Activated CD4-positive, alpha-beta T cell treated with anti-CD3 and anti-CD28 coated beads, Interleukin-2, amount 50 U/mL, for 4 hours (primary cell): Measurements from ENCODE around the gene BTBD1.
A peak's percentile ranks its signal among the peaks of the same experiment; 100 is the strongest.
"Not testable (repeated sequence)": the region's sequence is repeated elsewhere in the genome, so short reads cannot be mapped to it uniquely, and the experiment has no call there.

Experiments used
- DNase-seq, 2 experiments: peaks; one replicate each; pipeline ENCODE4 v3.0.0-alpha.2; 2020

Gene BTBD1

DNA sequence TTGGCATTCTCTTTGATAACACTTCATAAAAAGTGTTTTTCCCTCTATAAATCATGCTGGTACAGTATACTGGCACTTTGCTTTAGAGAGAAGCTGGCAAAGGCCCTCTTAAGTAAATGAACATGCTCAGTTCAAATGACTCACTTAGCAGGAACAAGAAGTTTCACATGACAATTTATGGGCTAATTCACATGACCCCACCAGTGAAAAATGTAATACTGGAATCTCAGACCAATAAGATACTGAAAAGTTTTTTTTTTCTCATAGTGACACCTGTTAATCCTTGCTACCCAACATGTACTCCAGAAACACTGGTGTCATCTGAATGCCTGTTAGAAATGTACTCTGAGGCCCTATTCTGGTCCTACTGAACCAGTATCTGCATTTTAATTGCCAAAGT, 13.9 kb downstream of the BTBD1 start:
- DNase-seq, result no peak

DNA sequence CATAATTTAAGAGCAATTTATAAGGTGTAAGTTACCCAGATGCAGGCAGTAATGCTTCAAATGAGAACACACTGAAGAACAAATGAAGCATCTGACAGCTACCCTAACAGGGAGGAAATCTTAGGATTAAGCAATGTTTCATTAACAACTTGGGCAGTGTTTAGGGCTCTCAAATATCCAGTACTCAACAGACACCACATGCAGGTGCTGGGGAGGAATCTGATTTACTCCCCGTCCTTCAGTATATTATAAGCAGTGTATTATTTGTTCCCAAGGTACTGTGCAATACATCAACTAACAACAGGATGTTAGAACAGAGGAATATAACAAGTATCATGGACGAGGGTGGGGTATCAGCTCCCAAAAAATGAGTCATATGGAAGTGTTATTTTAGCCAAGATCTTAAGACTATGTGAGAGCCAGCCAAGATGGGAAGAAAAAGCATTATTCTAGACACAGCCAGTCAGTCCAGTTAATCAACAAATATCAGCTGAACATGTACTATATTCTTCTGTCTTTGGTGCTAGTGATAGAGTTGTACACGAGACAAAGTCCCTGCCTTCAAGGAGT, 20.4 kb downstream of the BTBD1 start:
- no peak for DNase-seq

DNA sequence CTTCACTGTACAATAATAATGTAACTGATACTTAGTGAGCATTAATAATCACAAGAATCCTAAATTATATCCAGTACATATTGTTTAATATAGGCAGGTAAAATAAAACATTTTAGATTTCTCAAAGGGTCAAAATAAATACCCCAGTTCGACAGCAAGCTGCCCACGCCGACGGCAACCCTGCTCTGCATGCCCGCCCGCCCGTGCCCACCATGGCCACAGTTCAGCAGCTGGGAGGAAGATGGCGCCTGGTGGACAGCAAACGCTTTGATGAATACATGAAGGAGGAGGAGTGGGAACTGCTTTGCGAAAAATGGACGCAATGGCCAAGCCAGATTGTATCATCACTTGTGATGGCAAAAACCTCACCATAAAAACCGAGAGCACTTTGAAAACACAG, 22.9 kb downstream of the BTBD1 start:
- DNase-seq, result no peak

DNA sequence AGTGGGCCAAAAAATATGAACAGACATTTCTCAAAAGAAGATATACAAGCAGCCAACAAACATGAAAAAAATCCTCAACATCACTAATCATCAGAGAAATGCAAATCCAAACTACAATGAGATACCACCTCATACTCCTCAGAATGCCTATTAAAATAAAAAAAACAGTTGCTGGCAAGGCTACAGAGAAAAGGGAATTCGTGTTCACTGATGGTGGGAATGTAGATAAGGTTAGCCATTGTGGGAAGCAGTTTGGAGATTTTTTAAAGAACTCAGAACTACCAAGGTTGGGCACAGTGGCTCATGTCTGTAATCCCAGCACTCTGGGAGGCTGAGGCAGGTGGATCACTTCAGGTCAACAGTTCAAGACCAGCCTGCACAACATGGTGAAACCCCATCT, 27.8 kb downstream of the BTBD1 start:
- no peak for DNase-seq

DNA sequence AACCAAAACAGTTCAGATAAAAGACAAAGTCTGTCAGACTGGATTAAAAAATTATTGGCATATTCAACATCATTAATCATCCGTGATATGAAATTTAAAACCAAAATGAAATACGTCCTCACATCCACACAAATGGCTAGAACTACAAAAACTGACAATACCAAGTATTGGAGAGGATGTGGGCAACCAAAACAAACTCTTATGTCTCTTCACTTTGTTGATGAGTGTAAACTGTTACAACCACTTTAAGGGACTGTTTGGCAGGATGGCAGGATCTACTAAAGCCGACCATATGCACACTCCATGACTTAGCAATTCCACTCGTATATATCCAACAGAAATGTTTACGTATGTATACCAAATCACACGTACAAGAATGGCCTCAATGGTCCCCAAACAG, 30.8 kb downstream of the BTBD1 start:
- no peak for DNase-seq

DNA sequence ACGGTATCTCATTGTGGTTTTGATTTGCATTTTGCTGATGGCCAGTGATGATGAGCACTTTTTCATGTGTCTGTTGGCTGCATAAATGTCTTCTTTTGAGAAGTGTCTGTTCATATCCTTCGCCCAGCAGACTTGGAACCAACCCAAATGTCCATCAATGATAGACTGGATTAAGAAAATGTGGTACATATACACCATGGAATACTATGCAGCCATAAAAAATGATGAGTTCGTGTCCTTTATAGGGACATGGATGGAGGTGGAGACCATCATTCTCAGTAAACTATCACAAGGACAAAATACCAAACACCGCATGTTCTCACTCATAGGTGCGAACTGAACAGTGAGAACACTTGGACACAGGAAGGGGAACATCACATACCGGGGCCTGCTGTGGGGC, 35.8 kb downstream of the BTBD1 start:
- DNase-seq, result not testable (repeated sequence)

DNA sequence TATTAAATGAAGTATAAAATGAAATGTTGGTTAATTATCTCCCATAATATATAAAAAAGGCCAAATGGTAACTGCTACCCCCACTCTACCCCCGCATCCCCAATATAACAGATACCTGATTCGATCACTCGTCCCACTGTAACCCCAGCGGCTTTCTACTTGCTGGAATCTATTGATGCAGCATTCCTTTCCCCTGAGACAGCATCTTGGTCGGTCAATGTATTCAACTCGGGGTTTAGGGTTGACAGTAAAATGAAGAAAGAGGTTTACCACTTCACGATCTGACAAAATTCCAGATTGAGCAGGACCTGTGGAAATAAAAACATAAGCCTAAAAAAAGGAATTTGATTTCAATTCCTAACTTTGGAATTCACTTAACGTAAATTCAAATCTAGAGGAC, 37.0 kb downstream of the BTBD1 start:
- DNase-seq, result no peak

DNA sequence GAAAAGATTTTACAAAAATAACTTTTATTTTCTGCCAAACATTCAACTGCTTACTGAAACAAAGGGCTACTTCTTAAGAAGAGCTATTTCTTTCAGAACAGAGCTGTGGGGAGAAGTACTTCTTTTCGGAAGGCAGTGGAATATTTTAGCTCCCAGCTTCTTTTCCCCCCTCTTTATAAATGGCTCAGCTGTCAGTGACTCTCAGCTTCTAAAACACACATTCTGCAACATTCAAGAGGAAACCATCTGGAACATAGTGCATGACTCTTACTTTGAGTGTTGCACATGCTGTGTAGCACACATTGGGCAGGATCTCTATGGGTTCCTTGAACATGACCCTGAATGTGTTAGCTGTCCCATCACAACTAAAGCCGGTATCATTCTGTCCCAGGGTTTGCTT, 48.6 kb downstream of the BTBD1 start:
- no peak for DNase-seq

DNA sequence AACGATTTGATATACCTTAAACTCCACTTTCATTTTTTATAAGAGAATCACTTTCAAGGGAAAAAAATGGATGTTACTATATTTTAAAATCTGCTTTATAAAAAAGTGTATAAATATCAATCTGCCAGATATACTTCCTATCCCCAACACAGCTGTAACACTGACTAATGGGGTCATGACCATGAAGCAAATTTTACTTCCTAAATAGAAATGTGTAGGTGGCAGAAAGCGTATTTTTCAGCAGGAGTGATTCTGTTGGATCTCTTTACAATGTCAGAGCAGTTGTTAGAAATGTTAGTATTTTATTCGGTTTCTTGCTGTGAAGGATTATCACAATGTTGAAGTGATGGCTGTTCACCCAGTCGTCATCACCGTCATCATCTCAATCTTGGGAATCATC, 50.1 kb downstream of the BTBD1 start:
- no peak for DNase-seq

DNA sequence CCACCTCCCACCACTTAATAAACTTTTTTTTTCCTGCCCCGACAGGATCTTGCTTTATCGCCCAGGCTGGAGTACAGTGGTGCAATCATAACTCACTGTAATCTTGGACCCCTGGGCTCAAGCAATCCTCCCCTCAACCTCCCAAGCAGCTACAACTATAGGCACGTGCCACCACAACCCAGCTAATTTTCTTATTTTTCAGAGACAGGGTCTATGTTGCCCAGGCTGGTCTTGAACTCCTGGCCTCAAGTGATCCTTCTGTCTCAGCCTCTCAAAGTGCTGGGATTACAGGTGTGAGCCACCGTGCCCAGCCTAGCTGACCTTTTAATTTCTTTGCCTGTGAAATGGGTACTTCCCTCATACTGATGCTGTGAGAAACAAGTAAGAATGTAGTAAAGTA, 51.7 kb downstream of the BTBD1 start:
- no peak for DNase-seq

DNA sequence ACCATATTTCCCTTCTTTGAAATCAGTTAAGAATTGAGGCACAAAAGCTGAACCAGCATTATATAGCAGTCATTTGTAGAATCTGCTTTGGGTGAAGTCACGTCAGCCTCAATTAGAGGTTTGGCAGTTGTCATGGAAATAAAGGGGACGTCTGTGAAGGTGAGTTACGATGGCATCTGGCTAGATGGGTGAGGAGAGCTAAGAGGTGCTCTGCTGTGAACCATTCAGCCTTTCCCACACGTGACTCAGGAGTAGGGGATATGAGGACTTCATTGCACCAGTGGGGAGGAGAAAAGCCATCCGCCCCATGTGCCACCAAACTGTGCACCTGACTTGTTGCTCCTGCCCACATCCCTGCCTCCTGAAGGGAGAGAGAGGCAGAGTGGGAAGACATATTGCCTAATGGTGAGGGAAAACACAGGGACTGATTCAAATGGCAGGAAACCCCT, 52.8 kb downstream of the BTBD1 start:
- no peak for DNase-seq

DNA sequence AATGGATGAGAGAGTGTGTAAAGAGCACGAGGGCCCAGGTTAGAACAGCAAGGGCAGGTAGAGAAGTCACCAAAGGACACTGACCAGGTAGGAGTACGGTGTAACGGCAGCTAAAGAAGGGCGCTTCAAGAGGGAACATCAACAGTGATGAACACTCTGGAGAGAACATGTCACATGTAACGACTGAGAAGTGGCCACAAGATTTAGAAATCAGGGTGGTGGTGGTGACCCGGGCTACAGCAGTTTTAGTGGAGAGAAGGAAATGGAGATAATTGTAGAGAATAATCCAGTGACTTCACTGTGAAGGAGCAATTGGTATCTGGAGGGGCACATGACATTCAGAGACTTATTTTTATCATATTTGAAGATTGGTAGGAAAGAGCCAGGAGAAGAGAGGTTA, 54.4 kb downstream of the BTBD1 start:
- DNase-seq, result no peak

DNA sequence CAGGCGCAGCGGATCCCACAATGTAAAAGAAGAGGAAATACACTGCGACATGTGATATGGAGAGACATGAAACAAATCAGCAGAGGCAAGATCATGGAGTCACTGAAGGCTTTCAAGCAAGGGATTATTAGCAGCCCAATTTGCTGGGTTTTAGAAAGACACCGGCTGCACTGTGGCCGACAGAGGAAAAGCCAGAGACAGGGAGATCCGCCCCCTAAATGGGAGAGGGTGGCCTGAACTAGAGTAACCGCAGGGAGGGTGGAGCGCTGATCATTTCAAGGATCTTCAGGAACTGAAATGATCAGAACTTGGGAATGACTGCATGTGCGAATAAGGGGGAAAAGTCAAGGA, 55.0 kb downstream of the BTBD1 start:
- DNase-seq, result no peak

DNA sequence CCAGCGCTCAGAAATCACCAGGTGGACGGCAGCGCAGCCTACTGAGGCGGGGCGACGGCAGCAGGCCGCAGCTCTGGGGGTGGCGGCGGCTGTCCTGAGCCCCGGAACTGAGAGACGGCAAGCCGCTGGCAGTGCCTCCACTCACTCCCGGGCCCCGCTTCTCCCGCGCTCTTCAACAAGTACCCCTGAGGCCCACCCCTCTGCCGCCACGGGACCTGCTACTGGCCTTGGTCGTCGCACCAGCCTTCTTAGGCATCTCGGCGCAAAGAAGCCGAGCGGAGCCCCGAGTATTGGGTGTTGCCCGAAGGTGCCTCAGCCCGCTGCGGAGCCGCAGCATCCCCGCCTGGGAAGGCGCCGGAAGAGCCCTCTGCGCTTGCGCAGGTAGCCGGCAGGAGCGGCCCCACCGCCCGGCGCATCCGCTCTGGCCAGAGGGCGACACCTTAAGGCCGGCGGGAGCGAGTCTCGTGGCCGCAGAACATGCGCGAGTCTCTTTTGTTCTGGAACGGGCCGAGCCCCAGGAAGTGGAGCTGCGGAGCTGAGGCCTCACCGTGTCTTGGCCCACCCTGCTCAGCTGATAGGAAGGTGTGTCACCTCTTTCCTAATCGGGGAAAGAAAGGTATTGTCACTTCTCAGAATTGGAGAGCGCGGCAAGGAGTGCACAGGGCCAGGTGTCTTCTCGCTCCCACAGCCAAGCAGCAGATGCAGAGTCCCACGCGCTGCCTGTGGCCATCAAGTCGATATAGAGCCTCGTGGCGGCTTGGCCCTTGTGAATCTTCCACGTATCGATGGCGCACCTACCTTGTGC, 55.6 kb downstream of the BTBD1 start, which contains the start of gene C15orf40:
Gene C15orf40 (minus strand): TSS at position 369 of the 805 bp plus-strand sequence. CDS start 32 bp downstream, at position 337.
- peak; percentile 78 to 80 for DNase-seq

DNA sequence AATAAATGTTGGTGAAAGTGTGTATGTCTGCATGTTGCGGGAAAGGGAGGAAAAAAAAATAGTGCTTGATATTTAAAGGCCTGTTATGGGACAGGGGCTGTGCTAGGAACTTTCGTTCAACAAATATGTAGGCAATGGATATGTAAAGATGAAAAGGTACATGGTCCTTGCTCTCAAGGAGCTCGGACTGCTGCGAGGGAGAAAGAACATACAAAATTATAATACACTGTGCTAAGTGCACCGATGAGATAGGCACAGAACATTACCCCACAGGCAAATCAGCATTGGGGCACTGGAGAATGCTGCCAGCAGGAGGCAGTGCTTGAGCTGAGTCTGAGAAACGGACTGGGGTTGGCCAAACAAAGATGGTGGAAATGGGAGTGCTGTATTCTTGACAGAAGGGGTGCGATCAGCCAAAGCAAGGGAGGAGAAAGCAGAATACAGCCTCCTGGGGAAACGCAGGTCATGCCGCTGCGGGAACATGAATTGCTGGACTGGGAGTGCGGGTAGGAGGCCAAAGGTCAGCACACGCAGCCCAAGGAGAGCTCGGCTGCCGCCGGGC, 56.3 kb downstream of the BTBD1 start:
- DNase-seq, result peak; percentile 77

DNA sequence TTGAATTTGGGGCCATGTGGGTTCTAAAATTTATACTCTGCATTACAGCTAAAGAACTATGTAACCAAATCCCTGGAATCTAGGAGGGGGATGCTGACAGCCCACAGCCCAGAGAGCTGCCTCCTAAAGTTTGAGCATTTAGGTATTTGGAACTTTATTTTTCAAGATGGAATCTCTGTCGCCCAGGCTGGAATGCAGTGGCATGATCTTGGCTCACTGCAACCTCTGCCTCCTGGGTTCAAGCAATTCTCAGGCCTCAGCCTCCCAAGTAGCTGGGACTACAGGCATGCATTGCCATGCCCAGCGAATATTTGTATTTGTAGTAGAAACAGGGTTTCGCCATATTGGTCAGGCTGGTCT, 66.4 kb downstream of the BTBD1 start:
- not testable (repeated sequence) for DNase-seq

DNA sequence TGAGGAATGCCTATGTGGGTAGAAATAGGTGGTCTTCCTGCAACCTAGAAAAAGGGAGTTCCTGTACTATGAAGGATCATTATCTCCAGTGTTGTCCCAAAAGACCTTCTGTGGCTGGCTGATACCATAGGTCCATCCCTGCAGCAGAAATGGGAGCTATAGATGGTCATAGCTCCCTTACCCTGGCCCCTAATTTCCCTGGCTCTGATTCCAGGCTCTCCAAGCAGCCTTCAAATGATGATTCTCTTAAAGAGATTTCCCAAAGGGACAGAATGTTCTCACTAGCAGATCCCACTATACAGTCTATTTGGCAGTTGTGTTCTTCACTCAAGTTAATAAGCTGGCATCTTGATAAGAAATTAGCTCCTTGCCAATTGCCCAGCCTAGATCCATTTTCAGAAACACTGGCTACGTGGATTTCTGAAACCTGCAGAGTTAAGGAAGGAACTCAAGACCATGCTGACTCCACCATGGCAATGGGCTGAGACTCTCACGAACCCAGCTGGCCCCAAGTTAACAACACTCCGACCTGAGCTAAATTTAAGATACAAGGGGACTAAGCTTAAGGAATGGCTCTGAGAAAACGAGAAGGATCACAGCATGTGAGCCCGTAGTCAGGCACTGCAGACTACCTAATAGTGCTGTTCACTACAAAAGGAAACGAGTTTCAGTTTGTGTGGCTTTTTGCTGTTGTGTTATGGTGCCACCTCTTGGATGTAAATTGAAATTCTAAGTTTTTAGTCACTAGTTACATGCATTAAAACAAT, 67.0 kb downstream of the BTBD1 start:
- peak in 1 of 2 experiments; percentile 5 for DNase-seq

DNA sequence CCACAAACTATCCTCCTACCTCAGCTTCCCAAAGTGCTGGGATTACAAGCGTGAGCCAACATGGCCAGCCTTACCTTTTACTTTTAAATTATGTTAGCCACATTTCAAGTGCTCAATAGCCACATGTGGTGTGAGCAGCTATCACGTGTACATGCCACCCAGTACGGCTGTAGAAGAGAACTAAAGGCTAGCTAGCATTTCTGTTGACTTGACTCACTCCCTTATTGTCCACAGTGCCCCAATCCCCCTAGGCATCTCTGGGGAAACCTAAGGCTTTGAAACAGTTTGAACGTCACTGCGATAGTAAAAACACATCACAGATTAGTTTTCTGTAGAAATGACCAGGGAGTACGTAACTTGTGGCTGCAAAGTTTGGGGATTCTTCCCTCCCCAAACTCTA, 67.6 kb downstream of the BTBD1 start:
- DNase-seq, result no peak

DNA sequence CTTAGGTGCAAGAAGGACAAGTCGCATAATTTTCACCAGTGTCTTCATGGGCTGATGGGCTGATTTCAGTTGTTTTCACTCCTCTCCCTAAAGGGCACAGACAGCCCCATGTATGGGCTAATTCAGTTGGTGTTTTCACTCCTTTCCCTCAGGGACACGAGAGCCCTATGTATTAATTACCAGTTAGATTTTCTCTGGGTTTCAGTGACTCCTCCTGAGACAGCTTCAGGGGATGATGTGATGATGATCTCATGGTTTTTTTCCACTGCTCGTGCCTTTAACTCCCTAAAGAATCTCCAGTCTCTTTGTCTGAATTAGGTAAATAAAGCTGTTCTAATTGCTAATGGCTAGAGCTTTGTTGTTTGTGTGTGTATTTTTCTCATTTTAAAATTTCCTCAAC, 71.1 kb downstream of the BTBD1 start:
- no peak for DNase-seq

DNA sequence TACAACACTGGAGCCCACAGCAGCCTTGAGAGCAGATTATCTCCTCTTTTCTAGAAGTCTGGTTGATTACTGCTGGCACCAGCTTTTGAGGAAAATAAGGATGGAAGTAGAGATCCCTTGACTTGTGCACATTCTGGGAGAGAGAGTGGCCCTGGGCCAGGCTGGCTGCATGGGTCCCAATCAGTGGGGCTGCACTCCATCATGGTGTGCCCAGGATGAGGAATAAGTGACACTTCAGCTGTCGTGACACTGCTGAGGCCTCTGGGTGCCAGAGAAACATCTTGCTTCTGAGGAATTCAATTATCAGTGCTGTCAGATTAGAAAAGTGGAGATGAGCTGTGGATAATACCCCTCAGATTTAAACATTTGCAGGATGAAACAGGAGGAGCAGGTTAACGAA, 72.0 kb downstream of the BTBD1 start:
- no peak for DNase-seq

DNA sequence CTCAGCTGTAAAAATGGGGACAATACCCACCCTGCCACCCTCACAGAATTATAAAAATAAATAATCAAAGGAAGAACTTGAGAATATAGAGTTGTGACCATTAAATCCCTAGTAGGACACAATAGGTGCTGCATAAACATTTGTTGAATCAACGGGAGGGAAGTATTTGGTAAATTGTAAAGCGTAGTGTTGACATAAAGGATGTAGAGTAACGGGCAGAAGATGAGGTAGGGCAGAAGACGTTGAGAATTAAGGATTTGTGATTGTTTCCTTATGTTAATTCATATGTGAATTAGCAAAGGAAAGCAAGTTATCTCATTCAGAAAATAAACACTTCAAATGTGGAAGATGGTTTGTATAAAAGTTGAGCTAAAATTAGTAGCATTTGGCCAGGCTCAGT, 73.9 kb downstream of the BTBD1 start:
- no peak for DNase-seq

DNA sequence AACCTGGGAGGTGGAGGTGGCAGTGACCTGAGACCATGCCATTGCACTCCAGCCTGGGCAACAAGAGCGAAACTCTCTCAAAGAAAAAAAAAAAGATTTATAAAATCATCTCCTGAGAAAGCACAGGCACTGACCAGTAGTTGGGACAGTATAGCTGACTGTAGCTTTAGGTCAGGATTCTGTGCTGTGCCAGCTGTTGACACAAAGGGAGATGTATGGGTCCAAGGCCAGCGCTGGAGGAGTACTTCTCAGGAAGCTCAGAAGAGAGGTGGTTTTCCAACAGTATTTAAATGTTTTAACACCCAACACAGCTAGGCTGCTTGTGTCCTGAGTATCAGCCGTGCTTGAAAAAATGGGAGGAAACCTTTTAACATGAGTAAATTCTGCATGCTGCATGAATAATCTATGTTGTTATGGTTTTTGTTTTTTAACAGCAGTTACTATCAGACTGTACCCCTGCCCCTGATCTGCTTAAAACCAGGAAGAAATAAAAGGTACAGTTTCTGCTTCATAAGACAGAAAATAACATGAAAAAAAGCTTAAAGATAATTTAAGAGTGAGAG, 74.5 kb downstream of the BTBD1 start:
- DNase-seq, result no peak

DNA sequence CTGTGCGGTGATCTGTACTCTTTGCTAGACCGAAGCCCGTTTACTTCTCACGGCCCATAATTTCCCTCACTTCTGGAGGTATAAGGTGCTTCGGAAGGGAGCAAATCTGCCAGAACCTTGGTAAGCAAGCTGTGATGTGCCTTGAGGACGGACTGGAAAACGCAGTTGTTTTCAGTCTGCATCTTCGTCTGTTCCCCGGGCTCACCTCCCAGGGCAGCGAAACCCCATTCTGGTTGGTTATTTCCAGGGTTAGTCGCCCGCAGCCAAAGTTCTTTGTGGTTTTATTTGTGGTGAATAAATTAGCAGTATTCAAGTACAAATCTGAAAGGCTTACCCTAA, 80.6 kb downstream of the BTBD1 start:
- peak in 1 of 2 experiments; percentile 9 for DNase-seq
